Endometrial microvascular endothelial cells (primary cell): ENCODE results near the gene POLR3GL. TPM values are rescaled to one million over a fixed set of nuclear protein-coding genes. Genes with fewer than 3 reads are reported as not detected.
"Not testable (repeated sequence)": the region's sequence is repeated elsewhere in the genome, so short reads cannot be mapped to it uniquely, and the experiment has no call there.

Experiments
- in situ Hi-C: cut with HindIII; loops from 2 replicates; pipeline ENCODE4 v1.10.0; 2017; ENCODE audit warnings: low sequenced_read_pairs, low pct_unique_long_range_greater_than_20kb; ENCODE audit errors: inconsistent ontology term
- total RNA-seq: library from RNA; depleted of rRNA; stranded (reverse); fragments of >200 nt; gene quantifications from one replicate; pipeline ENCODE4 v1.2.3, GENCODE V29; 2015; ENCODE audit errors: inconsistent ontology term

POLR3GL gene
- total RNA-seq, 1 donor from 2014 or later: 11.2 TPM

GRCh38 chr1:146026650-146027049 lies 62.2 kb downstream of the POLR3GL start:
- in situ Hi-C loops: not testable (repeated sequence)

Other genes with a start within 250 kb of the POLR3GL start
- gene CD160, start 245.2 kb upstream of the POLR3GL start, total RNA-seq: not detected
- 13.0 TPM for gene RNF115, start 140.6 kb upstream of the POLR3GL start, total RNA-seq
- 30.4 TPM for gene POLR3C, start 140.5 kb upstream of the POLR3GL start, total RNA-seq
- 5.4 TPM for gene NUDT17, start 119.1 kb upstream of the POLR3GL start, total RNA-seq
- gene PIAS3, start 105.6 kb upstream of the POLR3GL start, total RNA-seq: 40.0 TPM
- 0.93 TPM for gene ANKRD35, start 78.8 kb upstream of the POLR3GL start, total RNA-seq
- 5.0 TPM for gene ITGA10, start 54.6 kb upstream of the POLR3GL start, total RNA-seq
- gene PEX11B, start 46.0 kb upstream of the POLR3GL start, total RNA-seq: 39.3 TPM
- 224 TPM for gene RBM8A, start 37.2 kb upstream of the POLR3GL start, total RNA-seq
- gene LIX1L, start 6.7 kb upstream of the POLR3GL start, total RNA-seq: 46.2 TPM
- gene ANKRD34A, start 115 bp upstream of the POLR3GL start, total RNA-seq: 0.46 TPM
- 60.7 TPM for gene TXNIP, start 31.9 kb downstream of the POLR3GL start, total RNA-seq
- gene HJV, start 57.0 kb downstream of the POLR3GL start, total RNA-seq: not detected
- under 0.01 TPM for gene NBPF10, start 180.1 kb downstream of the POLR3GL start, total RNA-seq